H9 (cell line): ENCODE results near the gene GTF3A. TPM values are rescaled to one million over a fixed set of nuclear protein-coding genes. Genes with fewer than 3 reads are reported as not detected.

Source experiments
- DNase-seq: peaks from one replicate; pipeline ENCODE4 v3.0.0-alpha.2; 2017
- H2AFZ ChIP-seq: one replicate; pipeline ENCODE4 v1.6.1; 2013; ENCODE audit warnings: mild to moderate bottlenecking, low read length, control low read depth, moderate library complexity
- H2AK5ac ChIP-seq: 2 replicates; pipeline ENCODE4 v1.6.1; 2013; ENCODE audit warnings: low read length, control low read depth, mixed read lengths; ENCODE audit not compliant: insufficient read length
- H2BK120ac ChIP-seq: one replicate; pipeline ENCODE4 v1.6.1; 2013; ENCODE audit warnings: low read depth, mild to moderate bottlenecking, low read length, control low read depth, inconsistent platforms; ENCODE audit not compliant: poor library complexity, severe bottlenecking
- H2BK12ac ChIP-seq: 2 replicates; pipeline ENCODE4 v1.6.1; 2013; ENCODE audit warnings: low read length, control low read depth, mixed read lengths, low read depth; ENCODE audit not compliant: insufficient read length
- H2BK15ac ChIP-seq: 2 replicates; pipeline ENCODE4 v1.6.1; 2013; ENCODE audit warnings: low read depth, low read length, control low read depth
- H2BK20ac ChIP-seq: one replicate; pipeline ENCODE4 v1.6.1; 2013; ENCODE audit warnings: low read depth, mild to moderate bottlenecking, low read length, control low read depth, inconsistent platforms; ENCODE audit not compliant: poor library complexity, severe bottlenecking
- H2BK5ac ChIP-seq: 2 replicates; pipeline ENCODE4 v1.6.1; 2013; ENCODE audit warnings: low read length, control low read depth, mixed read lengths; ENCODE audit not compliant: insufficient read length
- H3K14ac ChIP-seq: 2 replicates; pipeline ENCODE4 v1.6.1; 2013; ENCODE audit warnings: low read length, control low read depth; ENCODE audit not compliant: insufficient read depth
- H3K18ac ChIP-seq: 2 replicates; pipeline ENCODE4 v1.6.1; 2013; ENCODE audit warnings: low read depth, mild to moderate bottlenecking, mixed read lengths, low read length, control low read depth; ENCODE audit not compliant: insufficient read length
- H3K23ac ChIP-seq: 2 replicates; pipeline ENCODE4 v1.6.1; 2013; ENCODE audit warnings: low read length, control low read depth, mixed read lengths, low read depth; ENCODE audit not compliant: insufficient read length
- H3K23me2 ChIP-seq: 2 replicates; pipeline ENCODE4 v1.6.1; 2013; ENCODE audit warnings: low read depth, mild to moderate bottlenecking, mixed read lengths, low read length, control low read depth; ENCODE audit not compliant: insufficient read length, poor library complexity, severe bottlenecking
- H3K27ac ChIP-seq: 2 replicates; pipeline ENCODE4 v1.5.1; 2013; ENCODE audit warnings: low read length, control low read depth, mixed read lengths, low read depth; ENCODE audit not compliant: insufficient read length
- H3K27me3 ChIP-seq: 2 replicates; pipeline ENCODE4 v1.6.1; 2013; ENCODE audit warnings: low read length, control low read depth, inconsistent platforms; ENCODE audit not compliant: insufficient read depth
- H3K4ac ChIP-seq: 2 replicates; pipeline ENCODE4 v1.6.1; 2013; ENCODE audit warnings: low read depth, mild to moderate bottlenecking, control low read depth, inconsistent platforms, low read length, moderate library complexity
- H3K4me1 ChIP-seq: 2 replicates; pipeline ENCODE4 v1.6.1; 2013; ENCODE audit warnings: low read length, control low read depth, inconsistent platforms; ENCODE audit not compliant: insufficient read depth
- H3K4me2 ChIP-seq: 2 replicates; pipeline ENCODE4 v1.6.1; 2013; ENCODE audit warnings: low read length, control low read depth, mixed read lengths; ENCODE audit not compliant: insufficient read length, insufficient read depth
- H3K56ac ChIP-seq: 2 replicates; pipeline ENCODE4 v1.6.1; 2013; ENCODE audit warnings: low read depth, mild to moderate bottlenecking, mixed read lengths, low read length, control low read depth; ENCODE audit not compliant: insufficient read length
- H3K79me1 ChIP-seq: 2 replicates; pipeline ENCODE4 v1.6.1; 2013; ENCODE audit warnings: low read depth, mild to moderate bottlenecking, moderate library complexity, low read length, control low read depth, inconsistent platforms; ENCODE audit not compliant: insufficient read depth, poor library complexity, severe bottlenecking
- H3K79me2 ChIP-seq: 2 replicates; pipeline ENCODE4 v1.6.1; 2013; ENCODE audit warnings: low read length, control low read depth, inconsistent platforms; ENCODE audit not compliant: insufficient read depth
- H3K9ac ChIP-seq: 2 replicates; pipeline ENCODE4 v1.6.1; 2013; ENCODE audit warnings: low read length, control low read depth, mixed read lengths; ENCODE audit not compliant: insufficient read length; ENCODE audit errors: extremely low read depth
- H3K9me3 ChIP-seq: one replicate; pipeline ENCODE4 v1.6.1; 2013; ENCODE audit warnings: low read depth, low read length, inconsistent platforms; ENCODE audit not compliant: control insufficient read depth
- H3T11ph ChIP-seq: one replicate; pipeline ENCODE4 v1.6.1; 2013; ENCODE audit warnings: mild to moderate bottlenecking, low read length, control low read depth, inconsistent platforms
- H4K20me1 ChIP-seq: one replicate; pipeline ENCODE4 v1.6.1; 2013; ENCODE audit not compliant: control insufficient read depth, insufficient read length, insufficient read depth
- H4K5ac ChIP-seq: 2 replicates; pipeline ENCODE4 v1.6.1; 2013; ENCODE audit warnings: low read depth, mild to moderate bottlenecking, mixed read lengths, low read length, control low read depth; ENCODE audit not compliant: insufficient read length
- H4K8ac ChIP-seq: replicated peaks from 2 replicates; pipeline ENCODE4 v1.6.1; 2013; ENCODE audit warnings: low read length, control low read depth, mixed read lengths, low read depth; ENCODE audit not compliant: insufficient read length
- H4K91ac ChIP-seq: 2 replicates; pipeline ENCODE4 v1.6.1; 2013; ENCODE audit warnings: low read depth, mild to moderate bottlenecking, moderate library complexity, mixed read lengths, low read length, control low read depth; ENCODE audit not compliant: insufficient read length
- H3K27ac Mint-ChIP-seq, 3 experiments: 2 replicates in 2 of 3; 3 replicates in 1 of 3; pipeline ENCODE4 v1.8.0; 2020 to 2021; ENCODE audit warnings: mixed read lengths in 3 of 3, mild to moderate bottlenecking in 1 of 3, moderate library complexity in 1 of 3
- H3K27me3 Mint-ChIP-seq: 2 replicates; pipeline ENCODE4 v1.8.0; 2021; ENCODE audit warnings: low read depth, mild to moderate bottlenecking, moderate library complexity, mixed read lengths
- H3K36me3 Mint-ChIP-seq, 3 experiments: 2 replicates in 2 of 3; 3 replicates in 1 of 3; pipeline ENCODE4 v1.8.0; 2020 to 2021; ENCODE audit warnings: low read depth in 3 of 3, mixed read lengths in 3 of 3; ENCODE audit not compliant: insufficient read depth in 1 of 3
- H3K4me1 Mint-ChIP-seq, 2 experiments: 2 replicates each; pipeline ENCODE4 v1.8.0; 2020; ENCODE audit warnings: mixed read lengths in 2 of 2
- H3K4me3 Mint-ChIP-seq, 2 experiments: 2 replicates in 1 of 2; 3 replicates in 1 of 2; pipeline ENCODE4 v1.8.0; 2020 to 2021; ENCODE audit warnings: mild to moderate bottlenecking in 2 of 2, mixed read lengths in 2 of 2, moderate library complexity in 1 of 2
- H3K9me3 Mint-ChIP-seq, 2 experiments: 2 replicates in 1 of 2; 3 replicates in 1 of 2; pipeline ENCODE4 v1.8.0; 2020; ENCODE audit warnings: mild to moderate bottlenecking in 2 of 2, mixed read lengths in 2 of 2, moderate library complexity in 1 of 2
- WGBS: extraction: QIAGEN DNeasy Blood & Tissue Kit; methylation state at CpG from one replicate; pipeline ENCODE4 v1.1.7; 2013; ENCODE audit warnings: missing lambda C conversion rate, low lambda C conversion rate, mixed read lengths; ENCODE audit not compliant: insufficient read length; ENCODE audit errors: extremely low coverage; 5-methylcytosine and 5-hydroxymethylcytosine counted together
- total RNA-seq: library from RNA; stranded (reverse); gene quantifications from 2 replicates; pipeline ENCODE4 v1.2.1, GENCODE V29; 2021
- TF ChIP-seq, protein P1 (sequence below): fragments of 200-600 bp; sonication (generic); conservative IDR thresholded peaks from 3 replicates; pipeline ENCODE4 v1.8.0; 2021; ENCODE audit warnings: antibody characterized with exemption, mild to moderate bottlenecking

GTF3A gene
- total RNA-seq, 1 experiment from 2014 or later, result 70.0 TPM

DNA sequence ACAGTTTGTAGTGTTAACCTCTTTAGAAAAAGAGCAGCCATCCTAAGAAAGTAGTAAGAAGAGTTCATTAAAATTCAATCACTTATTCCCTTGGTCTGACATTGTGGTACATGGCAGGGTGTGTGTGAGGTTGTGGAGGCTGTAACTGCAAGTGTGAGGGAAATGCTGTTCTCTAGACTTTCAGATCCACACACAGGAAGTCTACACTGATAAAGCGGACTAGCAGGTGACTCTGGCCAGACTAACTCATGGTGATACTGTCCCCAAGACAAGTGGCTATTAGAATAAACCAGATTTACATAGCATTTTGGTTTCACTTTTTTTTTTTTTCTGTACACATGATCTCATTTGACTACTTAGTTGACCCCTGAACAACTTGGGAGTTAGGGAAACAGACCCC lies 16.0 kb downstream of the GTF3A start:
- no peak overlapping the region for H2BK15ac ChIP-seq
- H4K5ac ChIP-seq, result no peak overlapping the region
- no peak overlapping the region for H2AFZ ChIP-seq
- no peak overlapping the region for H2BK20ac ChIP-seq
- Mint-ChIP-seq H3K9me3 (no peaks in the 10 kb centered on the region), H3K36me3 (peaks cover 2 to 23% (median 17%) of the 10 kb centered on the region in 3 experiments; a peak in 4 of 7 replicates), H3K27me3 (no peaks in the 10 kb centered on the region), H3K4me1 (no peaks in the 10 kb centered on the region), H3K4me3 (no peak overlapping the region), H3K27ac (no peak overlapping the region)
- no peak overlapping the region for H3K18ac ChIP-seq
- no CpG with 5 or more reads among the region's 1 CpG for WGBS
- H2AK5ac ChIP-seq, result no peak overlapping the region
- H2BK5ac ChIP-seq, result no peak overlapping the region
- H3K9me3 ChIP-seq, result no peaks in the 10 kb centered on the region
- H2BK12ac ChIP-seq, result no peak overlapping the region
- H4K8ac ChIP-seq, result no peak overlapping the region
- no peak overlapping the region for H4K91ac ChIP-seq
- H3K4ac ChIP-seq, result no peak overlapping the region
- no peak overlapping the region for H3K9ac ChIP-seq
- H3K23me2 ChIP-seq, result no peaks in the 10 kb centered on the region
- H3K56ac ChIP-seq, result no peak overlapping the region
- no peaks in the 10 kb centered on the region for H4K20me1 ChIP-seq
- no peak for DNase-seq
- H3K4me1 ChIP-seq, result no peaks in the 10 kb centered on the region
- 0 out of 2 replicates have a peak, but pooled peaks cover under 1% of the 10 kb centered on the region for H3K79me2 ChIP-seq
- peaks cover 2% of the 10 kb centered on the region for H3K79me1 ChIP-seq
- H3K27ac ChIP-seq, result no peak overlapping the region
- H3K23ac ChIP-seq, result no peak overlapping the region
- no peak overlapping the region for H2BK120ac ChIP-seq
- H3T11ph ChIP-seq, result no peak overlapping the region
- no peaks in the 10 kb centered on the region for H3K27me3 ChIP-seq
- H3K14ac ChIP-seq, result no peak overlapping the region
- TF ChIP-seq, protein P1, sequence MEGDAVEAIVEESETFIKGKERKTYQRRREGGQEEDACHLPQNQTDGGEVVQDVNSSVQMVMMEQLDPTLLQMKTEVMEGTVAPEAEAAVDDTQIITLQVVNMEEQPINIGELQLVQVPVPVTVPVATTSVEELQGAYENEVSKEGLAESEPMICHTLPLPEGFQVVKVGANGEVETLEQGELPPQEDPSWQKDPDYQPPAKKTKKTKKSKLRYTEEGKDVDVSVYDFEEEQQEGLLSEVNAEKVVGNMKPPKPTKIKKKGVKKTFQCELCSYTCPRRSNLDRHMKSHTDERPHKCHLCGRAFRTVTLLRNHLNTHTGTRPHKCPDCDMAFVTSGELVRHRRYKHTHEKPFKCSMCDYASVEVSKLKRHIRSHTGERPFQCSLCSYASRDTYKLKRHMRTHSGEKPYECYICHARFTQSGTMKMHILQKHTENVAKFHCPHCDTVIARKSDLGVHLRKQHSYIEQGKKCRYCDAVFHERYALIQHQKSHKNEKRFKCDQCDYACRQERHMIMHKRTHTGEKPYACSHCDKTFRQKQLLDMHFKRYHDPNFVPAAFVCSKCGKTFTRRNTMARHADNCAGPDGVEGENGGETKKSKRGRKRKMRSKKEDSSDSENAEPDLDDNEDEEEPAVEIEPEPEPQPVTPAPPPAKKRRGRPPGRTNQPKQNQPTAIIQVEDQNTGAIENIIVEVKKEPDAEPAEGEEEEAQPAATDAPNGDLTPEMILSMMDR, result no peak
- no peak overlapping the region for H3K4me2 ChIP-seq
